B cell (primary cell): ENCODE measurements around the gene DEPDC1B. TPM values are rescaled to one million over a fixed set of nuclear protein-coding genes. Genes with fewer than 3 reads are reported as not detected.

Experiments used
- ATAC-seq: fragments of 200-7000 bp; cut with Tn5 transposase; one replicate; pipeline ENCODE4 v1.10.0; 2021; ENCODE audit warnings: low read depth, mild to moderate bottlenecking, moderate number of reproducible peaks, moderate library complexity
- CTCF ChIA-PET: fragments of 350-600 bp; sonication (Branson Sonifier 250); formaldehyde crosslinking; loops from one replicate; lab custom pipeline; 2021; ENCODE audit warnings: antibody characterized with exemption, inconsistent platforms; lab: Charles Lee
- POLR2A ChIA-PET: fragments of 350-600 bp; sonication (Branson Sonifier 250); formaldehyde crosslinking; loops from one replicate; lab custom pipeline; 2021; ENCODE audit warnings: antibody characterized with exemption; lab: Charles Lee
- DNase-seq: peaks from one replicate; pipeline ENCODE4 v3.0.0; 2013
- H2AFZ ChIP-seq: 2 replicates; pipeline ENCODE4 v1.6.1; 2012; ENCODE audit warnings: mild to moderate bottlenecking, low read depth, low read length; ENCODE audit not compliant: insufficient read depth, poor library complexity, severe bottlenecking
- H3K27ac ChIP-seq, 2 donors: 1 replicate in 1 of 2; 2 replicates in 1 of 2; pipeline ENCODE4 v1.5.1; 2012 to 2013; ENCODE audit warnings: low read length in 2 of 2, mild to moderate bottlenecking in 2 of 2, moderate library complexity in 1 of 2
- H3K27me3 ChIP-seq, 4 experiments: fragments of 200-600 bp in 1 of 4; sonication (generic) in 1 of 4; replicated peaks in 1 of 4; 1 replicate in 2 of 4; 2 replicates in 2 of 4; pipeline versions ENCODE4 v1.6.1 to v1.7.0; 2013 to 2016; ENCODE audit warnings: low read length in 3 of 4, mild to moderate bottlenecking in 2 of 4, mixed read lengths in 1 of 4, moderate library complexity in 1 of 4; ENCODE audit not compliant: insufficient read depth in 4 of 4, control insufficient read depth in 3 of 4; ENCODE audit errors: control extremely low read depth in 1 of 4
- H3K36me3 ChIP-seq, 2 experiments: replicated peaks in 1 of 2; 1 replicate in 1 of 2; 2 replicates in 1 of 2; pipeline versions ENCODE4 v1.6.1 to v1.7.1; 2013; ENCODE audit warnings: low read length in 1 of 2; ENCODE audit not compliant: insufficient read depth in 2 of 2, control insufficient read depth in 1 of 2; ENCODE audit errors: control extremely low read depth in 1 of 2, extremely low read depth in 1 of 2
- H3K4me1 ChIP-seq, 2 donors: fragments of 200-600 bp in 1 of 2; sonication (generic) in 1 of 2; 1 replicate in 1 of 2; 2 replicates in 1 of 2; pipeline versions ENCODE4 v1.5.1 to v1.6.1; 2013 to 2017; ENCODE audit warnings: low read length in 2 of 2; ENCODE audit not compliant: control insufficient read depth in 2 of 2, insufficient read depth in 2 of 2
- H3K4me2 ChIP-seq: replicated peaks from 2 replicates; pipeline ENCODE3; 2012; ENCODE audit warnings: mild to moderate bottlenecking, low read depth, low read length; ENCODE audit not compliant: poor library complexity, severe bottlenecking
- H3K4me3 ChIP-seq, 5 experiments: fragments of 200-600 bp in 1 of 5; sonication (generic) in 1 of 5; 1 replicate in 3 of 5; 2 replicates in 2 of 5; pipeline versions ENCODE4 v1.5.1 to v1.7.0; 2011 to 2016; ENCODE audit warnings: low read length in 4 of 5, mild to moderate bottlenecking in 4 of 5, low read depth in 2 of 5, control low read depth in 1 of 5, moderate library complexity in 1 of 5; ENCODE audit not compliant: insufficient read depth in 1 of 5; ENCODE audit errors: control extremely low read depth in 1 of 5, extremely low read depth in 1 of 5
- H3K79me2 ChIP-seq: fragments of 200-600 bp; sonication (generic); one replicate; pipeline ENCODE4 v1.6.0; 2016; ENCODE audit warnings: low read length; ENCODE audit not compliant: control insufficient read depth, insufficient read depth
- H3K9ac ChIP-seq: fragments of 200-600 bp; sonication (generic); 2 replicates; pipeline ENCODE4 v1.6.1; 2017; ENCODE audit warnings: mild to moderate bottlenecking, low read length, moderate library complexity
- H3K9me3 ChIP-seq, 3 donors: one replicate each; pipeline versions ENCODE4 v1.6.1 to v1.7.1; 2013; ENCODE audit warnings: low read length in 2 of 3; ENCODE audit not compliant: control insufficient read depth in 2 of 3, insufficient read depth in 1 of 3; ENCODE audit errors: control extremely low read depth in 1 of 3
- H4K20me1 ChIP-seq: 2 replicates; pipeline ENCODE4 v1.6.0; 2012; ENCODE audit warnings: mild to moderate bottlenecking, low read length; ENCODE audit not compliant: insufficient read depth, control insufficient read depth, poor library complexity, severe bottlenecking
- H3K27ac Mint-ChIP-seq: one replicate; pipeline ENCODE4 v1.8.0; 2021; ENCODE audit warnings: mixed read lengths
- H3K27me3 Mint-ChIP-seq: one replicate; pipeline ENCODE4 v1.8.0; 2021; ENCODE audit warnings: mixed read lengths
- H3K4me1 Mint-ChIP-seq: one replicate; pipeline ENCODE4 v1.8.0; 2021; ENCODE audit warnings: mixed read lengths
- H3K4me3 Mint-ChIP-seq: one replicate; pipeline ENCODE4 v1.8.0; 2021; ENCODE audit warnings: mixed read lengths
- H3K9me3 Mint-ChIP-seq: one replicate; pipeline ENCODE4 v1.8.0; 2022; ENCODE audit warnings: mixed read lengths; ENCODE audit not compliant: insufficient read depth
- CTCF ChIP-seq: fragments of 200-600 bp; IDR thresholded peaks from one replicate; pipeline ENCODE4 v1.8.0; 2022; ENCODE audit warnings: antibody characterized with exemption, mild to moderate bottlenecking
- EZH2 ChIP-seq: IDR thresholded peaks from 2 replicates; pipeline ENCODE4 v1.6.1; 2012; ENCODE audit warnings: borderline replicate concordance, low read depth, mild to moderate bottlenecking, moderate library complexity, low read length; ENCODE audit not compliant: insufficient read depth, poor library complexity, severe bottlenecking
- WGBS: methylation state at CpG from one replicate; pipeline ENCODE4 v1.1.5; 2013; ENCODE audit warnings: missing lambda C conversion rate; ENCODE audit not compliant: insufficient coverage; 5-methylcytosine and 5-hydroxymethylcytosine counted together
- intact Hi-C: fragments of 100-400 bp; cut with micrococcal nuclease; formaldehyde crosslinking; loops from one replicate; pipeline ENCODE4 v1.10.0; 2022
- polyA plus RNA-seq: library from polyadenylated mRNA; depleted of rRNA; stranded (reverse); fragments of >200 nt; gene quantifications from 2 replicates; pipeline ENCODE4 v1.2.3, GENCODE V29; 2012
- total RNA-seq, 2 donors: library from RNA; stranded (reverse); fragments of 120-200 nt in 1 of 2; gene quantifications; 1 replicate in 1 of 2; 2 replicates in 1 of 2; pipeline versions ENCODE4 v1.2.3 to v1.2.4, GENCODE V29; 2013 to 2022

Gene DEPDC1B
- total and polyA plus RNA-seq, 2 donors (not counting 1 experiment from before 2014, with no cell fraction given): 0.04 to 0.25 TPM

- H3K4me3 Mint-ChIP-seq: no peak overlapping the region
- intact Hi-C loops: loop anchor here (1.0 kb wide), 2 partner anchors 291 to 773 kb away; no protein-coding TSS in a partner anchor
- ChIA-PET POLR2A (no interaction called here), CTCF (interaction anchor here (1.0 to 4.6 kb wide), 5 partner anchors 82 to 773 kb away, joined by 4 to 54 read pairs (median 4); no protein-coding TSS in a partner anchor)
- no peak for ATAC-seq
- H3K27me3 Mint-ChIP-seq: no peaks in the 10 kb centered on the region
- Histone ChIP-seq H3K4me1 (peaks cover 9 to 10% of the 10 kb centered on the region in 2 donors), H2AFZ (no peak overlapping the region), H3K9me3 (no peaks in the 10 kb centered on the region), H3K36me3 (no peaks in the 10 kb centered on the region), H4K20me1 (no peaks in the 10 kb centered on the region), H3K4me2 (no peak overlapping the region), H3K9ac (no peak overlapping the region), H3K27me3 (no peaks in the 10 kb centered on the region), H3K79me2 (no peaks in the 10 kb centered on the region), H3K4me3 (no peak overlapping the region), H3K27ac (no peak overlapping the region)
- TF ChIP-seq CTCF (peak; percentile 75), EZH2 (no peak)
- H3K4me1 Mint-ChIP-seq: peaks cover 15% of the 10 kb centered on the region
- H3K9me3 Mint-ChIP-seq: peaks cover 3% of the 10 kb centered on the region
- DNase-seq: peak; percentile 54
- WGBS: no CpG with 5 or more reads among the region's 1 CpG
- H3K27ac Mint-ChIP-seq: no peak overlapping the region
Measured at GRCh38 chr5:60586307-60586901, 113.6 kb downstream of the DEPDC1B start.

- WGBS: no CpG with 5 or more reads among the region's 5 CpGs
- no peaks in the 10 kb centered on the region for H3K27me3 Mint-ChIP-seq
- H3K4me1 ChIP-seq: peaks cover 9 to 10% of the 10 kb centered on the region in 2 donors
- H3K9me3 ChIP-seq: no peaks in the 10 kb centered on the region
- no peaks in the 10 kb centered on the region for H3K27me3 ChIP-seq
- no peak overlapping the region for H3K27ac Mint-ChIP-seq
- H3K4me2 ChIP-seq: no peak overlapping the region
- TF ChIP-seq CTCF: no peak
- no peak for TF ChIP-seq EZH2
- H2AFZ ChIP-seq: no peak overlapping the region
- H3K4me3 ChIP-seq: no peak overlapping the region
- no peaks in the 10 kb centered on the region for H4K20me1 ChIP-seq
- ChIA-PET POLR2A (no interaction called here), CTCF (interaction anchor here (1.0 to 4.6 kb wide), 5 partner anchors 83 to 773 kb away, joined by 4 to 54 read pairs (median 4); no protein-coding TSS in a partner anchor)
- H3K9me3 Mint-ChIP-seq: peaks cover 3% of the 10 kb centered on the region
- intact Hi-C loops: loop anchor here (1.0 kb wide), 2 partner anchors 290 to 772 kb away; no protein-coding TSS in a partner anchor
- peaks cover 15% of the 10 kb centered on the region for H3K4me1 Mint-ChIP-seq
- DNase-seq (no peak), ATAC-seq (no peak)
- no peaks in the 10 kb centered on the region for H3K79me2 ChIP-seq
- no peak overlapping the region for H3K4me3 Mint-ChIP-seq
- H3K27ac ChIP-seq: no peak overlapping the region
- H3K9ac ChIP-seq: no peak overlapping the region
- no peaks in the 10 kb centered on the region for H3K36me3 ChIP-seq
Measured at GRCh38 chr5:60585618-60586017, 114.3 kb downstream of the DEPDC1B start.
